GM12878 (cell line): ENCODE results near the gene SENP8. TPM values are rescaled to one million over a fixed set of nuclear protein-coding genes. Genes with fewer than 3 reads are reported as not detected.

Source experiments
- ATAC-seq: fragments of 200-7000 bp; cut with Tn5 transposase; 3 replicates; pipeline ENCODE4 v1.9.1; 2020; ENCODE audit warnings: mild to moderate bottlenecking, moderate library complexity
- BruUV-seq: library from RNA; stranded (reverse); fragments of 400-500 nt; replicated peaks from 2 replicates; lab custom pipeline; 2021; lab: Mats Ljungman, UMichigan
- CTCF ChIA-PET: fragments of 300-600 bp; sonication (Branson Sonifier 250); formaldehyde crosslinking; extraction: SDS; loops from one replicate; lab custom pipeline; 2021; ENCODE audit warnings: inconsistent platforms; lab: Yijun Ruan, JAX
- POLR2A ChIA-PET: fragments of 350-600 bp; formaldehyde crosslinking; extraction: SDS; loops from one replicate; lab custom pipeline; 2021; ENCODE audit warnings: inconsistent platforms; lab: Charles Lee
- RAD21 ChIA-PET: fragments of 300-600 bp; sonication (Branson Sonifier 250); formaldehyde crosslinking; loops from one replicate; lab custom pipeline; 2023; ENCODE audit warnings: antibody characterized with exemption; ENCODE audit not compliant: unreplicated experiment; lab: Charles Lee
- SMC1A ChIA-PET: fragments of 300-600 bp; sonication (Branson Sonifier 250); formaldehyde crosslinking; loops from one replicate; lab custom pipeline; 2023; ENCODE audit not compliant: unreplicated experiment, uncharacterized antibody; lab: Charles Lee
- DNase-seq: peaks from one replicate; pipeline ENCODE4 v3.0.0-alpha.2; 2011; ENCODE audit warnings: low read depth, low spot score
- FAIRE-seq: peaks from 3 replicates; lab custom pipeline; 2011; peaks lifted over from hg19 to GRCh38; lab: Jason Lieb, UNC
- H2AFZ ChIP-seq: 2 replicates; pipeline ENCODE4 v1.6.0; 2011; ENCODE audit warnings: low read depth, low read length, control low read depth; ENCODE audit not compliant: control insufficient read depth
- H3K27ac ChIP-seq: 2 replicates; pipeline ENCODE4 v1.5.1; 2011; ENCODE audit warnings: control low read depth; ENCODE audit not compliant: control insufficient read depth, insufficient read depth
- H3K27me3 ChIP-seq, 2 experiments: replicated peaks in 1 of 2; 2 replicates each; pipeline versions ENCODE4 v1.6.0 to v1.6.1; 2011; ENCODE audit warnings: low read length in 1 of 2; ENCODE audit not compliant: control insufficient read depth in 2 of 2, insufficient read depth in 2 of 2
- H3K36me3 ChIP-seq, 2 experiments: 2 replicates each; pipeline ENCODE4 v1.5.1; 2011; ENCODE audit warnings: low read length in 1 of 2; ENCODE audit not compliant: control insufficient read depth in 2 of 2, insufficient read depth in 2 of 2
- H3K4me1 ChIP-seq: 2 replicates; pipeline ENCODE4 v1.6.1; 2011; ENCODE audit warnings: mild to moderate bottlenecking, low read length, moderate library complexity, mixed read lengths; ENCODE audit not compliant: control insufficient read depth, insufficient read depth
- H3K4me2 ChIP-seq: 2 replicates; pipeline ENCODE4 v1.6.0; 2011; ENCODE audit warnings: control low read depth; ENCODE audit not compliant: control insufficient read depth, insufficient read depth
- H3K4me3 ChIP-seq: fragments of 200-600 bp; sonication (generic); 2 replicates; pipeline ENCODE4 v1.5.1; 2016
- H3K79me2 ChIP-seq: 2 replicates; pipeline ENCODE4 v1.6.0; 2011; ENCODE audit warnings: low read length; ENCODE audit not compliant: control insufficient read depth, insufficient read depth
- H3K9ac ChIP-seq: 2 replicates; pipeline ENCODE4 v1.8.0; 2011; ENCODE audit warnings: low read length, control low read depth, mixed read lengths; ENCODE audit not compliant: control insufficient read depth, insufficient read depth
- H3K9me3 ChIP-seq: replicated peaks from 3 replicates; pipeline ENCODE4 v1.5.1; 2011; ENCODE audit warnings: mild to moderate bottlenecking, low read length; ENCODE audit not compliant: control insufficient read depth, insufficient read depth
- H4K20me1 ChIP-seq: 2 replicates; pipeline ENCODE4 v1.6.0; 2011; ENCODE audit not compliant: control insufficient read depth, insufficient read depth
- BCL11A ChIP-seq: IDR thresholded peaks from 2 replicates; pipeline ENCODE4 v1.6.1; 2011; ENCODE audit warnings: low read depth, low read length
- CBX3 ChIP-seq: fragments of 200-600 bp; sonication (generic); IDR thresholded peaks from 2 replicates; pipeline ENCODE4 v1.6.1; 2016; ENCODE audit warnings: low read depth, borderline replicate concordance
- HDAC2 ChIP-seq: fragments of 200-600 bp; sonication (generic); IDR thresholded peaks from 2 replicates; pipeline ENCODE4 v1.6.1; 2017
- NFYA ChIP-seq: IDR thresholded peaks from 2 replicates; pipeline ENCODE4 v1.6.1; 2011; ENCODE audit warnings: low read depth, mild to moderate bottlenecking, low read length, improper control_type of control experiment, borderline replicate concordance
- NR2F1 ChIP-seq: fragments of 450-650 bp; conservative IDR thresholded peaks from 2 replicates; pipeline ENCODE4 v1.6.1; 2017; ENCODE audit warnings: mild to moderate bottlenecking
- POLR2A ChIP-seq: IDR thresholded peaks from 2 replicates; pipeline ENCODE4 v1.6.1; 2011; ENCODE audit warnings: low read depth, mild to moderate bottlenecking, low read length
- RELA ChIP-seq: fragments of 450-650 bp; IDR thresholded peaks from 2 replicates; pipeline ENCODE4 v1.8.0; 2014; ENCODE audit warnings: borderline replicate concordance; ENCODE audit not compliant: partially characterized antibody
- SREBF2 ChIP-seq: IDR thresholded peaks from 2 replicates; pipeline ENCODE4 v1.6.1; 2012; ENCODE audit warnings: mild to moderate bottlenecking, low read length
- WRNIP1 ChIP-seq: IDR thresholded peaks from 2 replicates; pipeline ENCODE4 v1.6.1; 2011; ENCODE audit warnings: low read depth, low read length, improper control_type of control experiment, borderline replicate concordance
- ZBED1 ChIP-seq: IDR thresholded peaks from 2 replicates; pipeline ENCODE4 v1.6.1; 2016; ENCODE audit warnings: borderline replicate concordance
- in situ Hi-C: fragments of 300-500 bp; cut with MboI; formaldehyde crosslinking; loops from 9 replicates; pipeline ENCODE4 v1.14.3; 2018; ENCODE audit warnings: mixed read lengths
- intact Hi-C: fragments of 100-400 bp; cut with micrococcal nuclease; formaldehyde crosslinking; loops from one replicate; pipeline ENCODE4 v1.14.2; 2022; ENCODE audit not compliant: unreplicated experiment
- polyA plus RNA-seq, 11 experiments: library from polyadenylated mRNA; depleted of rRNA in 4 of 11; unstranded in 6 of 11; stranded (reverse) in 5 of 11; fragments of >200 nt; fragmentation: Nextera tagmentation in 4 of 11; fragmentation: Illumina TruSeq in 1 of 11; extraction: Ambion mirVana in 4 of 11; extraction: Trizol in 1 of 11; gene quantifications; 1 replicate in 1 of 11; 2 replicates in 10 of 11; pipeline versions ENCODE4 v1.2.1 to v1.2.3, GENCODE V29; 2011 to 2016; ENCODE audit warnings: inconsistent platforms in 2 of 11, missing spikeins in 2 of 11, low read depth in 1 of 11
- total RNA-seq, 4 experiments: library from RNA; depleted of rRNA in 3 of 4; stranded (reverse); fragments of >200 nt in 3 of 4; fragmentation: Illumina TruSeq in 1 of 4; extraction: Trizol in 1 of 4; gene quantifications; 2 replicates each; pipeline versions ENCODE4 v1.2.1 to v1.2.3, GENCODE V29; 2013 to 2021
- TF ChIP-seq, protein P1 (sequence below): fragments of 450-650 bp; IDR thresholded peaks from 2 replicates; pipeline ENCODE4 v1.6.1; 2016; ENCODE audit warnings: mild to moderate bottlenecking
- TF ChIP-seq, protein P2 (sequence below): fragments of 450-650 bp; IDR thresholded peaks from 2 replicates; pipeline ENCODE4 v1.6.1; 2016; ENCODE audit warnings: mild to moderate bottlenecking
- TF ChIP-seq, protein P3 (sequence below): fragments of 450-650 bp; IDR thresholded peaks from 2 replicates; pipeline ENCODE4 v1.6.1; 2017; ENCODE audit warnings: borderline replicate concordance

SENP8 gene
- total and polyA plus RNA-seq, 10 of the 15 experiments (the other 5 are each of a cell fraction or from before 2014, with no cell fraction given): 0.87 to 5.6 (median 2.2) TPM

DNA sequence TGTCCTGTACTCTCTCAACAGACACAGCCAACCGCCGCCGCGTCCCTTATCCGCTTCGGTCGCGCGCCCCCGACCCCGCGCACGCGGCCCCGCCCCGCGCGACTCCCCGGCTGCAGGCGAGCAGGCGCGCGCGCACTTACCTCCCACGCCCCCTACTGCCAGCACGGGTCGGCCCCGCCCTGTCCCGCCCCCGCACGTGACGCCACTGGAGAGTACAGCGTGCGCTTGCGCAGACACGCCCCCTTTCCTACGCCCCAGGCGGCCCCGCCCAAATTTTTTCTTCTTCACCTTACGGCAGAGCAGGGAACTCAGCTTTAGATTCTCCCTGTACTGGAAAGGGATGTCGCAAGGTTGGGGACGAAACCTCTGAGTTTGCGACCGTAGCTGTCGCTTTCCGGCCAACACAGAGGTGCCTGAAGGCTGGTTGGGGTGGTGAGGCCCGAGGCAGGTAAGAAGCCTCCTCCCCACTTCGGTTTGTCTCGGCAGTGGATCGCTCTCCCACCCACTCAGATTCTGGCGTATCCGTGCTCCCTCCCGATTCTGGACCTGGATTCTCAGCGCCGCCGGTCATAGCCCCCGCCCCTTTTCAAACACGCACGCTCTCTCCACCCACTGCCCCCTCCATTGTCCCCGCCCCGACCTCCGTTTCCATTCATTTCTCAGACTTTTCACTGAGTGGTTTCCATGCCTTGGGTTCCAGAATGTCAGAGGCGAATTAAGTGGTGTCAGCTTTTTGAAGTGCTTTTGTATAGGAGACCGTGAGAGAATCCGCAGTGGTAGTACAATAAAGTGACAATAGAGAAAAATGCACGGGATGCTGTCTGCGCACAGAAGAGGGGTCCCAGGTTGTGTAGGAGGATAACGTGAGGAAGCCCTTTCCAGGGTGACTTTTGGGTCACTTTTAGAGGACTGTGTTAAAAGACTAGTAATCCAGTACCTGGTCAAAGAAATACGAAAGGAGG, at the start of gene SENP8, which contains the start of gene MYO9A (continued):
- TF ChIP-seq, protein P1, sequence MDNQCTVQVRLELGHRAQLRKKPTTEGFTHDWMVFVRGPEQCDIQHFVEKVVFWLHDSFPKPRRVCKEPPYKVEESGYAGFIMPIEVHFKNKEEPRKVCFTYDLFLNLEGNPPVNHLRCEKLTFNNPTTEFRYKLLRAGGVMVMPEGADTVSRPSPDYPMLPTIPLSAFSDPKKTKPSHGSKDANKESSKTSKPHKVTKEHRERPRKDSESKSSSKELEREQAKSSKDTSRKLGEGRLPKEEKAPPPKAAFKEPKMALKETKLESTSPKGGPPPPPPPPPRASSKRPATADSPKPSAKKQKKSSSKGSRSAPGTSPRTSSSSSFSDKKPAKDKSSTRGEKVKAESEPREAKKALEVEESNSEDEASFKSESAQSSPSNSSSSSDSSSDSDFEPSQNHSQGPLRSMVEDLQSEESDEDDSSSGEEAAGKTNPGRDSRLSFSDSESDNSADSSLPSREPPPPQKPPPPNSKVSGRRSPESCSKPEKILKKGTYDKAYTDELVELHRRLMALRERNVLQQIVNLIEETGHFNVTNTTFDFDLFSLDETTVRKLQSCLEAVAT: peak; percentile 45; the same call in 1 of the 2 replicates
- no peak for TF ChIP-seq SREBF2
- TF ChIP-seq, protein P2, sequence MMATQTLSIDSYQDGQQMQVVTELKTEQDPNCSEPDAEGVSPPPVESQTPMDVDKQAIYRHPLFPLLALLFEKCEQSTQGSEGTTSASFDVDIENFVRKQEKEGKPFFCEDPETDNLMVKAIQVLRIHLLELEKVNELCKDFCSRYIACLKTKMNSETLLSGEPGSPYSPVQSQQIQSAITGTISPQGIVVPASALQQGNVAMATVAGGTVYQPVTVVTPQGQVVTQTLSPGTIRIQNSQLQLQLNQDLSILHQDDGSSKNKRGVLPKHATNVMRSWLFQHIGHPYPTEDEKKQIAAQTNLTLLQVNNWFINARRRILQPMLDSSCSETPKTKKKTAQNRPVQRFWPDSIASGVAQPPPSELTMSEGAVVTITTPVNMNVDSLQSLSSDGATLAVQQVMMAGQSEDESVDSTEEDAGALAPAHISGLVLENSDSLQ: peak; percentile 50; the same call in 1 of the 2 replicates

DNA sequence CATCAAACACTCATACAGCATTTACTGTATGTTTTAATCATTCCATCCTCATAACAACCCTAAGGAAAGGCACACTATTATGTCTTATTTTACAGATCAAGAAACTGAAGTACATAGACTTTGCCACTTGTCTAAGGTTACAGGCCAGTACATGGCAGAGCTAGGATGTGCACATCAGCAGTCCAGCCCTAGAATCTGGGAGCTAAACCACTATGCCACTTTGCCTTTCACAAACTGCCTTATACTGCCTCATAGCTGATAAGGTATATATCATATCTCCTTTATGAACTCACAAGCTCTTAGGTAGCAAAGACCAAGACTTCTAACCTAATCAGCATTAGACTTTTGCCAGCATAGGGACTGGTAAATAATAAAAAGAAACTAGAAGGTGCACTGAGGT, 49.3 kb upstream of the SENP8 start:
- intact Hi-C loops: no loop called here
- H2AFZ ChIP-seq: no peak overlapping the region
- no peaks in the 10 kb centered on the region for H3K36me3 ChIP-seq
- FAIRE-seq (no peak), DNase-seq (no peak), ATAC-seq (no peak)
- ChIA-PET SMC1A (interaction anchor here (0.6 to 1.5 kb wide), 3 partner anchors 17 to 72 kb away, joined by 3 read pairs; no protein-coding TSS in a partner anchor), RAD21 (no interaction called here), CTCF (interaction anchor here (0.9 kb wide), 1 partner anchor 85 kb away, joined by 3 read pairs; no protein-coding TSS in a partner anchor), POLR2A (no interaction called here)
- H3K4me2 ChIP-seq: no peak overlapping the region
- H3K9me3 ChIP-seq: no peaks in the 10 kb centered on the region
- no peak overlapping the region for H3K4me3 ChIP-seq
- in situ Hi-C loops: no loop called here
- no peak overlapping the region for H3K9ac ChIP-seq
- H3K27me3 ChIP-seq: no peaks in the 10 kb centered on the region
- no peak overlapping the region for H3K27ac ChIP-seq
- H4K20me1 ChIP-seq: no peaks in the 10 kb centered on the region
- TF ChIP-seq, protein P3, sequence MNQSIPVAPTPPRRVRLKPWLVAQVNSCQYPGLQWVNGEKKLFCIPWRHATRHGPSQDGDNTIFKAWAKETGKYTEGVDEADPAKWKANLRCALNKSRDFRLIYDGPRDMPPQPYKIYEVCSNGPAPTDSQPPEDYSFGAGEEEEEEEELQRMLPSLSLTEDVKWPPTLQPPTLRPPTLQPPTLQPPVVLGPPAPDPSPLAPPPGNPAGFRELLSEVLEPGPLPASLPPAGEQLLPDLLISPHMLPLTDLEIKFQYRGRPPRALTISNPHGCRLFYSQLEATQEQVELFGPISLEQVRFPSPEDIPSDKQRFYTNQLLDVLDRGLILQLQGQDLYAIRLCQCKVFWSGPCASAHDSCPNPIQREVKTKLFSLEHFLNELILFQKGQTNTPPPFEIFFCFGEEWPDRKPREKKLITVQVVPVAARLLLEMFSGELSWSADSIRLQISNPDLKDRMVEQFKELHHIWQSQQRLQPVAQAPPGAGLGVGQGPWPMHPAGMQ: no peak
- TF ChIP-seq CBX3 (no peak), NR2F1 (no peak), POLR2A (no peak), ZBED1 (no peak), RELA (no peak), NFYA (no peak), BCL11A (no peak), WRNIP1 (no peak), HDAC2 (no peak)
- peaks cover 3% of the 10 kb centered on the region for H3K4me1 ChIP-seq
- no peaks in the 10 kb centered on the region; the same call in 1 of the 2 replicates for H3K79me2 ChIP-seq
- no TSS peak for BruUV-seq
